GM21825 (cell line): ENCODE results near the gene OXNAD1.

Source experiments
- ATAC-seq: cut with Tn5 transposase; IDR thresholded peaks from one replicate; pipeline ENCODE4 v1.9.1; 2021; ENCODE audit warnings: mild to moderate bottlenecking, moderate library complexity; ENCODE audit not compliant: unreplicated experiment

The OXNAD1 gene

GRCh38 chr3:16352428-16352827 lies 87.4 kb downstream of the OXNAD1 start:
- ATAC-seq: no peak

GRCh38 chr3:16354291-16354690 lies 89.3 kb downstream of the OXNAD1 start:
- ATAC-seq: no peak
